ENCODE data around the gene HSPA12A.

DNA sequence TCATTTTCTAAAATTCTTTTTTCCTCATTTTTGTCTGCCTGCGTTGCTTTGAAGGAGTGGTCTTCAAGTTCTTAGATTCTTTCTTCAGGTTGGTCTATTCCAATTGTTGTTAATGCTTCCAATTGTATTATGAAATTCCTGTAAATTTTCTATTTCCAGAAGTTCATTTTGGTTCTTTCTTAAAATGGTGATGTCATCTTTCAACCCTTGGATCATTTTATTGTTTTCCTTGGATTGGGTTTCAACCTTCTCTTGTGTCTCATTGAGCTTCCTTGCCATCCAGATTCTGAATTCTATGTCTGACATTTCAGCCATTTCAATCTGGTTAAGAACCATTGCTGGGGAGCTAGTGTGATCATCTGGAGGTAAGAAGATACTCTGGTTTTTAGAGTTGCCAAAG is 88.5 kb downstream of the HSPA12A start:
- TF ChIP-seq, protein P1, sequence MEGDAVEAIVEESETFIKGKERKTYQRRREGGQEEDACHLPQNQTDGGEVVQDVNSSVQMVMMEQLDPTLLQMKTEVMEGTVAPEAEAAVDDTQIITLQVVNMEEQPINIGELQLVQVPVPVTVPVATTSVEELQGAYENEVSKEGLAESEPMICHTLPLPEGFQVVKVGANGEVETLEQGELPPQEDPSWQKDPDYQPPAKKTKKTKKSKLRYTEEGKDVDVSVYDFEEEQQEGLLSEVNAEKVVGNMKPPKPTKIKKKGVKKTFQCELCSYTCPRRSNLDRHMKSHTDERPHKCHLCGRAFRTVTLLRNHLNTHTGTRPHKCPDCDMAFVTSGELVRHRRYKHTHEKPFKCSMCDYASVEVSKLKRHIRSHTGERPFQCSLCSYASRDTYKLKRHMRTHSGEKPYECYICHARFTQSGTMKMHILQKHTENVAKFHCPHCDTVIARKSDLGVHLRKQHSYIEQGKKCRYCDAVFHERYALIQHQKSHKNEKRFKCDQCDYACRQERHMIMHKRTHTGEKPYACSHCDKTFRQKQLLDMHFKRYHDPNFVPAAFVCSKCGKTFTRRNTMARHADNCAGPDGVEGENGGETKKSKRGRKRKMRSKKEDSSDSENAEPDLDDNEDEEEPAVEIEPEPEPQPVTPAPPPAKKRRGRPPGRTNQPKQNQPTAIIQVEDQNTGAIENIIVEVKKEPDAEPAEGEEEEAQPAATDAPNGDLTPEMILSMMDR (IDR thresholded peaks at IDR 0.05; ENCODE audit: low read depth, low read length, poor library complexity, severe bottlenecking): no peak
- TF ChIP-seq EZH2phosphoT487 (IDR thresholded peaks at IDR 0.05; ENCODE audit: borderline replicate concordance, low read length): no peak

Data from DOHH2 (cell line).